Neural progenitor cell (in vitro differentiated cells): Measurements from ENCODE around the gene INA. TPM values are rescaled to one million over a fixed set of nuclear protein-coding genes. Genes with fewer than 3 reads are reported as not detected.

Experiments used
- DNase-seq: peaks from one replicate; pipeline ENCODE4 v3.0.0-alpha.2; 2016; ENCODE audit warnings: low spot score
- H2AFZ ChIP-seq: fragments of 200-600 bp; sonication (generic); replicated peaks from 2 replicates; pipeline ENCODE4 v1.6.1; 2016; ENCODE audit warnings: antibody characterized with exemption
- H3F3A ChIP-seq: fragments of 200-600 bp; sonication (generic); 2 replicates; pipeline ENCODE4 v1.6.1; 2016; ENCODE audit warnings: antibody characterized with exemption, low read depth
- H3K27ac ChIP-seq: fragments of 200-600 bp; sonication (generic); 2 replicates; pipeline ENCODE4 v1.5.1; 2016; ENCODE audit warnings: mild to moderate bottlenecking
- H3K27me3 ChIP-seq: fragments of 200-600 bp; sonication (generic); 2 replicates; pipeline ENCODE4 v1.6.1; 2016; ENCODE audit warnings: mild to moderate bottlenecking, moderate library complexity
- H3K36me3 ChIP-seq: fragments of 200-600 bp; sonication (generic); 2 replicates; pipeline ENCODE4 v1.5.1; 2016
- H3K4me1 ChIP-seq: fragments of 200-600 bp; sonication (generic); 2 replicates; pipeline ENCODE4 v1.6.1; 2016; ENCODE audit warnings: mixed run types
- H3K4me2 ChIP-seq: fragments of 200-600 bp; sonication (generic); 2 replicates; pipeline ENCODE4 v1.6.1; 2016
- H3K4me3 ChIP-seq: fragments of 200-600 bp; sonication (generic); 2 replicates; pipeline ENCODE4 v1.5.1; 2016
- H3K79me2 ChIP-seq: fragments of 200-600 bp; sonication (generic); 2 replicates; pipeline ENCODE4 v1.6.1; 2016; ENCODE audit warnings: low read depth
- H3K9ac ChIP-seq: fragments of 200-600 bp; sonication (generic); 2 replicates; pipeline ENCODE4 v1.6.1; 2016
- H3K9me3 ChIP-seq: fragments of 200-600 bp; sonication (generic); 2 replicates; pipeline ENCODE4 v1.5.1; 2016; ENCODE audit warnings: low read depth
- H4K20me1 ChIP-seq: fragments of 200-600 bp; sonication (generic); 2 replicates; pipeline ENCODE4 v1.6.1; 2016; ENCODE audit warnings: low read depth
- H3K27ac Mint-ChIP-seq: 3 replicates; pipeline ENCODE4 v1.8.0; 2021; ENCODE audit warnings: mixed read lengths
- H3K27me3 Mint-ChIP-seq: 2 replicates; pipeline ENCODE4 v1.8.0; 2022; ENCODE audit warnings: low read depth, mild to moderate bottlenecking, inconsistent platforms, moderate library complexity, mixed read lengths; ENCODE audit not compliant: insufficient read depth
- H3K36me3 Mint-ChIP-seq: 3 replicates; pipeline ENCODE4 v1.8.0; 2021; ENCODE audit warnings: mixed read lengths
- H3K4me1 Mint-ChIP-seq: 3 replicates; pipeline ENCODE4 v1.8.0; 2021; ENCODE audit warnings: mixed read lengths
- H3K4me3 Mint-ChIP-seq: 3 replicates; pipeline ENCODE4 v1.8.0; 2021; ENCODE audit warnings: mild to moderate bottlenecking, moderate library complexity, mixed read lengths
- H3K9me3 Mint-ChIP-seq: 3 replicates; pipeline ENCODE4 v1.8.0; 2020; ENCODE audit warnings: mixed read lengths
- EZH2 ChIP-seq: fragments of 200-600 bp; sonication (generic); IDR thresholded peaks from 2 replicates; pipeline ENCODE4 v1.6.1; 2017; ENCODE audit warnings: antibody characterized with exemption, mild to moderate bottlenecking, moderate library complexity
- EZH2phosphoT487 ChIP-seq: fragments of 200-600 bp; sonication (generic); IDR thresholded peaks from 2 replicates; pipeline ENCODE4 v1.6.1; 2017; ENCODE audit warnings: antibody characterized with exemption
- small RNA-seq: library from RNA; depleted of rRNA; stranded (forward); fragments of <200 nt; gene quantifications from one replicate; pipeline ENCODE3, GENCODE V24; 2015
- total RNA-seq: library from RNA; depleted of rRNA; stranded (reverse); fragments of >200 nt; gene quantifications from 2 replicates; pipeline ENCODE4 v1.2.3, GENCODE V29; 2015; ENCODE audit warnings: low replicate concordance
- TF ChIP-seq, protein P1 (sequence below): fragments of 200-600 bp; sonication (generic); IDR thresholded peaks from 2 replicates; pipeline ENCODE4 v1.5.1; 2017; ENCODE audit warnings: antibody characterized with exemption, mild to moderate bottlenecking

Gene INA
- total RNA-seq, 1 donor from 2014 or later, result 9.7 TPM

DNA sequence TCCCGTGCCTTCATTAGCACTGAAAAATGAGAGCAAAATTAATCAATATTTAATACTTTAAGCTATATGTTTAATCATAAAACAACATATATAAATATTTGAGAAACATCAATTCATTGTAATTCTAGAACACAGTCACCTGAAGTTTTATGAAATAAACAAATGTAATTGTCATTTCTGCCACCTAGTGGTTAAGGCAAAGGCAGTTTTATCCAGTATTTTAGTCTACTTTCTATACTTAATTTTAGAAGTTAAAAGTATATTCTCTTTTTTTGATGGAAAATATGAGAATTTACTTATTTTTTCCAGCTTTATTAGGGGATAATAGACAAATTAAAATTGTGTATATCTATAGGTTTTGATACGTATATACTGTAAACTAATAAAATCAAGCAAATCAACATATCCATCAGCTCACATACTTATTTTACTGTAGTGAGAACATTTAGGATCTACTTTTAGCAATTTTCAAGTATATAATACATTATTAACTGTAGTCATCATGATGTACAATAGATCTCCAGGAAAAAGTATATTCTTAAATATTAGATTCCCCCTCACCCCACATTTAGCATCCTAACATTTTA lies 57.1 kb downstream of the INA start:
- TF ChIP-seq, protein P1, sequence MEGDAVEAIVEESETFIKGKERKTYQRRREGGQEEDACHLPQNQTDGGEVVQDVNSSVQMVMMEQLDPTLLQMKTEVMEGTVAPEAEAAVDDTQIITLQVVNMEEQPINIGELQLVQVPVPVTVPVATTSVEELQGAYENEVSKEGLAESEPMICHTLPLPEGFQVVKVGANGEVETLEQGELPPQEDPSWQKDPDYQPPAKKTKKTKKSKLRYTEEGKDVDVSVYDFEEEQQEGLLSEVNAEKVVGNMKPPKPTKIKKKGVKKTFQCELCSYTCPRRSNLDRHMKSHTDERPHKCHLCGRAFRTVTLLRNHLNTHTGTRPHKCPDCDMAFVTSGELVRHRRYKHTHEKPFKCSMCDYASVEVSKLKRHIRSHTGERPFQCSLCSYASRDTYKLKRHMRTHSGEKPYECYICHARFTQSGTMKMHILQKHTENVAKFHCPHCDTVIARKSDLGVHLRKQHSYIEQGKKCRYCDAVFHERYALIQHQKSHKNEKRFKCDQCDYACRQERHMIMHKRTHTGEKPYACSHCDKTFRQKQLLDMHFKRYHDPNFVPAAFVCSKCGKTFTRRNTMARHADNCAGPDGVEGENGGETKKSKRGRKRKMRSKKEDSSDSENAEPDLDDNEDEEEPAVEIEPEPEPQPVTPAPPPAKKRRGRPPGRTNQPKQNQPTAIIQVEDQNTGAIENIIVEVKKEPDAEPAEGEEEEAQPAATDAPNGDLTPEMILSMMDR, result peak; percentile 66
- TF ChIP-seq EZH2, result no peak
- H3K27ac Mint-ChIP-seq, result no peak overlapping the region
- DNase-seq, result peak; percentile 15
- Histone ChIP-seq H3K27me3 (no peaks in the 10 kb centered on the region), H2AFZ (no peak overlapping the region), H3F3A (peaks cover 14% of the 10 kb centered on the region), H3K4me2 (no peak overlapping the region), H3K9me3 (no peaks in the 10 kb centered on the region), H3K27ac (no peak overlapping the region), H3K4me3 (no peak overlapping the region), H3K4me1 (no peaks in the 10 kb centered on the region), H3K9ac (no peak overlapping the region), H3K79me2 (no peaks in the 10 kb centered on the region), H4K20me1 (peaks cover 3% of the 10 kb centered on the region), H3K36me3 (peaks cover 12% of the 10 kb centered on the region)
- no peaks in the 10 kb centered on the region for H3K9me3 Mint-ChIP-seq
- H3K4me1 Mint-ChIP-seq, result no peaks in the 10 kb centered on the region
- no peak overlapping the region for H3K4me3 Mint-ChIP-seq
- H3K36me3 Mint-ChIP-seq, result peaks cover 26% of the 10 kb centered on the region
- peaks cover 2% of the 10 kb centered on the region for H3K27me3 Mint-ChIP-seq

DNA sequence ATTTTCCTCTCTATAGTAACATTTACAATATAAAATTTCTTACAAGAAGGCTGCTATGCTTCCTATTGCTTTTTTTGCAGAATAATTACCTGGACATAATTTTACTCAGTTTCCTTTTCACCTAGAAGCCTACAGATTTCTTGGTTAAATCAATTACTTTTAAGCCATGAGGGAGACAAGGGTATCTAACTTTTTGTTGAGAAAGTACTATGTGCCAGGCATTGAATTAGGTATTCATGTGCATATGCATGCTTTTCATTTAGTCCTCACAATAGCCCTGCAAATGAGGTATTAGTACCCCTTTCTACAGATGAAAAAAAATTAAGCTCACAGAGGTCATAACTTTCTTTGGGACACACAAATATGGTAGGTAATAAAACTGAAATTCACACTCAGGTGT lies 57.6 kb downstream of the INA start:
- Mint-ChIP-seq H3K4me1 (no peaks in the 10 kb centered on the region), H3K27ac (no peak overlapping the region), H3K4me3 (no peak overlapping the region), H3K27me3 (peaks cover 2% of the 10 kb centered on the region), H3K9me3 (no peaks in the 10 kb centered on the region), H3K36me3 (peaks cover 26% of the 10 kb centered on the region)
- no peak overlapping the region for H3K27ac ChIP-seq
- H3K79me2 ChIP-seq, result no peaks in the 10 kb centered on the region
- H3K36me3 ChIP-seq, result peaks cover 12% of the 10 kb centered on the region
- no peak overlapping the region for H3K4me2 ChIP-seq
- TF ChIP-seq EZH2phosphoT487 (no peak), EZH2 (no peak)
- TF ChIP-seq, protein P1, result no peak
- no peak overlapping the region for H2AFZ ChIP-seq
- no peak overlapping the region for H3K9ac ChIP-seq
- H3K4me3 ChIP-seq, result no peak overlapping the region
- H3F3A ChIP-seq, result peaks cover 14% of the 10 kb centered on the region
- no peaks in the 10 kb centered on the region for H3K27me3 ChIP-seq
- DNase-seq, result no peak
- no peaks in the 10 kb centered on the region for H3K9me3 ChIP-seq
- H3K4me1 ChIP-seq, result no peaks in the 10 kb centered on the region
- H4K20me1 ChIP-seq, result peaks cover 3% of the 10 kb centered on the region

DNA sequence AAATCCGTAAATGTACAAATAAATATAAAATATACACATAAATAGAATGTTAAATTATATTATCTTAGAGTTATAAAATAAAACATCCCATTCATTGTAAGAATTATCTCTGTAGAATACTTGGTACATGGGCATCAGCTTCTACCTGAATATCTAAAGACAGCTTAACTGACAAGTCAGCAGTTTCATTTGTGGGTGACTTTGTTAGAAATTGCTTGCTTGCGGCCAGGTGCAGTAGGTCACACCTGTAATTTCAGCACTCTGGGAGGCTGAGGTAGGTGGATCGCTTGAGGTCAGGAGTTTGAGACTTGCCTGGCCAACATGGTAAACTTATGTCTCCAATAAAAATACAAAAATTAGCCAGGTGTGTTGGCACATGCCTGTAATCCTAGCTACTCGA lies 59.4 kb downstream of the INA start:
- H3K4me3 ChIP-seq, result no peak overlapping the region
- Mint-ChIP-seq H3K4me3 (no peak overlapping the region), H3K4me1 (no peaks in the 10 kb centered on the region), H3K27ac (no peak overlapping the region), H3K36me3 (peaks cover 20% of the 10 kb centered on the region), H3K27me3 (no peaks in the 10 kb centered on the region), H3K9me3 (no peaks in the 10 kb centered on the region)
- H3K4me1 ChIP-seq, result no peaks in the 10 kb centered on the region
- H3K27ac ChIP-seq, result no peak overlapping the region
- no peak overlapping the region for H3K9ac ChIP-seq
- no peak overlapping the region for H2AFZ ChIP-seq
- peaks cover 14% of the 10 kb centered on the region for H3F3A ChIP-seq
- peaks cover 3% of the 10 kb centered on the region for H4K20me1 ChIP-seq
- DNase-seq, result no peak
- no peaks in the 10 kb centered on the region for H3K9me3 ChIP-seq
- TF ChIP-seq, protein P1, result no peak
- TF ChIP-seq EZH2phosphoT487, result no peak
- TF ChIP-seq EZH2, result no peak
- no peaks in the 10 kb centered on the region for H3K79me2 ChIP-seq
- no peak overlapping the region for H3K4me2 ChIP-seq
- H3K36me3 ChIP-seq, result peaks cover 12% of the 10 kb centered on the region
- H3K27me3 ChIP-seq, result no peaks in the 10 kb centered on the region

Small RNA genes within 50 kb of the gene (small RNA-seq; reads per million reads assigned to genes)
- gene RNU11-3P, result not detected

Other genes starting within 250 kb of the INA start
- 63.6 and 87.2 TPM in 2 replicates for gene NT5C2, start 83.9 kb upstream of the INA start, total RNA-seq
- gene RPEL1, start 31.3 kb upstream of the INA start, total RNA-seq, result not detected in 2 replicates
- gene PCGF6, start 74.0 kb downstream of the INA start, total RNA-seq, result 22.5 and 28.8 TPM in 2 replicates
- 19.0 and 22.7 TPM in 2 replicates for gene TAF5, start 90.8 kb downstream of the INA start, total RNA-seq
- gene ATP5MK, start 119.3 kb downstream of the INA start, total RNA-seq, result 166 and 324 TPM in 2 replicates
- 42.8 and 44.1 TPM in 2 replicates for gene PDCD11, start 119.5 kb downstream of the INA start, total RNA-seq
- 2.1 TPM in 1 of 2 replicates, not detected in the other for gene CALHM2, start 175.2 kb downstream of the INA start, total RNA-seq
- 0.06 TPM in 1 of 2 replicates, not detected in the other for gene CALHM1, start 181.8 kb downstream of the INA start, total RNA-seq
- not detected in 2 replicates for gene CALHM3, start 202.1 kb downstream of the INA start, total RNA-seq
- gene NEURL1, start 216.6 kb downstream of the INA start, total RNA-seq, result 0.06 and 1.5 TPM in 2 replicates